Gastrocnemius medialis (tissue), 4 donors: ENCODE measurements around the gene PPP1R12A. TPM values are rescaled to one million over a fixed set of nuclear protein-coding genes. Genes with fewer than 3 reads are reported as not detected.

Source experiments
- ATAC-seq, 2 donors: fragments of 150-250 bp; one replicate each; pipeline ENCODE4 v1.9.1; 2016
- DNase-seq, 2 donors: peaks; one replicate each; pipeline ENCODE4 v3.0.0-alpha.2; 2019
- H3K27ac ChIP-seq, 4 donors: fragments of 200-600 bp; sonication (generic); 1 replicate in 1 of 4; 2 replicates in 3 of 4; pipeline ENCODE4 v1.5.1; 2016 to 2018; ENCODE audit warnings: mild to moderate bottlenecking in 2 of 4, moderate library complexity in 1 of 4
- H3K27me3 ChIP-seq, 3 donors: fragments of 200-600 bp; sonication (generic) in 2 of 3; 1 replicate in 1 of 3; 2 replicates in 2 of 3; pipeline versions ENCODE4 v1.5.1 to v1.6.0; 2016 to 2019; ENCODE audit warnings: mild to moderate bottlenecking in 1 of 3, moderate library complexity in 1 of 3
- H3K36me3 ChIP-seq, 2 donors: fragments of 200-600 bp; sonication (generic) in 1 of 2; one replicate each; pipeline ENCODE4 v1.5.1; 2017 to 2018
- H3K4me1 ChIP-seq, 2 donors: fragments of 200-600 bp; sonication (generic) in 1 of 2; one replicate each; pipeline ENCODE4 v1.5.1; 2016 to 2017; ENCODE audit warnings: mild to moderate bottlenecking in 2 of 2
- H3K4me3 ChIP-seq, 4 donors: fragments of 200-600 bp; sonication (generic) in 3 of 4; 1 replicate in 1 of 4; 2 replicates in 3 of 4; pipeline ENCODE4 v1.5.1; 2016 to 2019; ENCODE audit warnings: mild to moderate bottlenecking in 2 of 4
- H3K9me3 ChIP-seq, 3 donors: fragments of 200-600 bp; sonication (generic) in 2 of 3; 1 replicate in 1 of 3; 2 replicates in 2 of 3; pipeline ENCODE4 v1.5.1; 2016 to 2019
- CTCF ChIP-seq, 5 experiments: fragments of 450-650 bp in 3 of 5; fragments of 200-600 bp in 2 of 5; sonication (generic) in 2 of 5; IDR thresholded peaks in 4 of 5; conservative IDR thresholded peaks in 1 of 5; 1 replicate in 4 of 5; 2 replicates in 1 of 5; pipeline ENCODE4 v1.5.1; 2016 to 2019; ENCODE audit warnings: antibody characterized with exemption in 5 of 5, mild to moderate bottlenecking in 3 of 5, moderate library complexity in 3 of 5
- POLR2A ChIP-seq, 2 donors: fragments of 450-650 bp; IDR thresholded peaks; one replicate each; pipeline ENCODE4 v1.6.1; 2017; ENCODE audit warnings: antibody characterized with exemption in 2 of 2, mild to moderate bottlenecking in 2 of 2, moderate library complexity in 2 of 2
- in situ Hi-C, 4 donors: fragments of 200-750 bp; cut with MboI; loops; one replicate each; pipeline versions ENCODE4 v1.15.0 to v1.8.0; 2017; ENCODE audit warnings: low sequenced_read_pairs in 4 of 4
- intact Hi-C: fragments of 100-400 bp; cut with DNase I; formaldehyde crosslinking; loops from one replicate; pipeline ENCODE4 v1.15.1; 2023; ENCODE audit warnings: low total_unique reads
- total RNA-seq, 4 donors: library from RNA; depleted of rRNA; stranded (reverse); fragments of >200 nt; gene quantifications; one replicate each; pipeline versions ENCODE4 v1.1.0 to v1.2.3, GENCODE V29; 2016

The PPP1R12A gene
- total RNA-seq, 4 donors from 2014 or later: 38.0 to 65.7 (median 47.2) TPM

- no peaks in the 10 kb centered on the region for H3K27me3 ChIP-seq
- in situ Hi-C loops (no loop called here), intact Hi-C loops (no loop called here)
- H3K9me3 ChIP-seq: no peaks in the 10 kb centered on the region
- TF ChIP-seq POLR2A (IDR thresholded peaks at IDR 0.05): no peak
- no peak for TF ChIP-seq CTCF (IDR thresholded peaks at IDR 0.05 in 4 of 5, conservative IDR thresholded peaks at IDR 0.05 in 1 of 5)
- ATAC-seq (no peak), DNase-seq (no peak)
- no peak overlapping the region for H3K4me3 ChIP-seq
- H3K27ac ChIP-seq: no peak overlapping the region
- H3K4me1 ChIP-seq: peaks cover 15 to 34% of the 10 kb centered on the region in 2 donors
- no peaks in the 10 kb centered on the region for H3K36me3 ChIP-seq
These were observed 33.4 kb downstream of the PPP1R12A start for GRCh38 chr12:79901506-79901905.

- no peaks in the 10 kb centered on the region for H3K9me3 ChIP-seq
- TF ChIP-seq CTCF (IDR thresholded peaks at IDR 0.05 in 4 of 5, conservative IDR thresholded peaks at IDR 0.05 in 1 of 5) (no peak), POLR2A (IDR thresholded peaks at IDR 0.05) (no peak)
- no peak for DNase-seq
- in situ Hi-C loops: no loop called here
- H3K27me3 ChIP-seq: no peaks in the 10 kb centered on the region
- no peak overlapping the region for H3K27ac ChIP-seq
- intact Hi-C loops: no loop called here
- peaks cover 19 to 34% of the 10 kb centered on the region in 2 donors for H3K4me1 ChIP-seq
- no peak for ATAC-seq
- H3K4me3 ChIP-seq: no peak overlapping the region
- no peaks in the 10 kb centered on the region for H3K36me3 ChIP-seq
These were observed 33.9 kb downstream of the PPP1R12A start for GRCh38 chr12:79900951-79901350.

GRCh38 chr12:79900199-79900598, 34.7 kb downstream of the PPP1R12A start:
- H3K9me3 ChIP-seq: no peaks in the 10 kb centered on the region
- no peaks in the 10 kb centered on the region for H3K36me3 ChIP-seq
- H3K27me3 ChIP-seq: no peaks in the 10 kb centered on the region
- ATAC-seq (no peak), DNase-seq (no peak)
- TF ChIP-seq CTCF (IDR thresholded peaks at IDR 0.05 in 4 of 5, conservative IDR thresholded peaks at IDR 0.05 in 1 of 5) (no peak), POLR2A (IDR thresholded peaks at IDR 0.05) (no peak)
- H3K4me3 ChIP-seq: no peak overlapping the region
- H3K27ac ChIP-seq: no peak overlapping the region
- in situ Hi-C loops: no loop called here
- H3K4me1 ChIP-seq: peaks cover 15 to 36% of the 10 kb centered on the region in 2 donors
- intact Hi-C loops: no loop called here

- Histone ChIP-seq H3K27ac (no peak overlapping the region), H3K9me3 (no peaks in the 10 kb centered on the region), H3K27me3 (no peaks in the 10 kb centered on the region), H3K36me3 (no peaks in the 10 kb centered on the region), H3K4me1 (peaks cover 15 to 29% of the 10 kb centered on the region in 2 donors), H3K4me3 (no peak overlapping the region)
- DNase-seq: no peak
- intact Hi-C loops (no loop called here), in situ Hi-C loops (loop anchor here in 1 of 4 donors (25.0 kb wide), 1 partner anchor 290 kb away; no protein-coding TSS in a partner anchor)
- TF ChIP-seq CTCF (IDR thresholded peaks at IDR 0.05 in 4 of 5, conservative IDR thresholded peaks at IDR 0.05 in 1 of 5) (no peak), POLR2A (IDR thresholded peaks at IDR 0.05) (no peak)
- no peak for ATAC-seq
These were observed 37.3 kb downstream of the PPP1R12A start for GRCh38 chr12:79897617-79898016.

- intact Hi-C loops (no loop called here), in situ Hi-C loops (loop anchor here in 1 of 4 donors (25.0 kb wide), 1 partner anchor 291 kb away; no protein-coding TSS in a partner anchor)
- Histone ChIP-seq H3K27ac (no peak overlapping the region), H3K27me3 (no peaks in the 10 kb centered on the region), H3K4me1 (peaks cover 8 to 14% of the 10 kb centered on the region in 2 donors), H3K36me3 (no peaks in the 10 kb centered on the region), H3K4me3 (no peak overlapping the region), H3K9me3 (no peaks in the 10 kb centered on the region)
- ATAC-seq (no peak), DNase-seq (no peak)
- TF ChIP-seq POLR2A (IDR thresholded peaks at IDR 0.05): no peak
- TF ChIP-seq CTCF (IDR thresholded peaks at IDR 0.05 in 4 of 5, conservative IDR thresholded peaks at IDR 0.05 in 1 of 5): no peak
These were observed 39.1 kb downstream of the PPP1R12A start for GRCh38 chr12:79895804-79896203.
